Measurements from ENCODE around the gene DAZL. TPM values are rescaled to one million over a fixed set of nuclear protein-coding genes. Genes with fewer than 3 reads are reported as not detected.

DAZL gene
- polyA plus RNA-seq, 1 of the 3 experiments (the other 2 are of a cell fraction): not detected

- TF ChIP-seq, protein P1, sequence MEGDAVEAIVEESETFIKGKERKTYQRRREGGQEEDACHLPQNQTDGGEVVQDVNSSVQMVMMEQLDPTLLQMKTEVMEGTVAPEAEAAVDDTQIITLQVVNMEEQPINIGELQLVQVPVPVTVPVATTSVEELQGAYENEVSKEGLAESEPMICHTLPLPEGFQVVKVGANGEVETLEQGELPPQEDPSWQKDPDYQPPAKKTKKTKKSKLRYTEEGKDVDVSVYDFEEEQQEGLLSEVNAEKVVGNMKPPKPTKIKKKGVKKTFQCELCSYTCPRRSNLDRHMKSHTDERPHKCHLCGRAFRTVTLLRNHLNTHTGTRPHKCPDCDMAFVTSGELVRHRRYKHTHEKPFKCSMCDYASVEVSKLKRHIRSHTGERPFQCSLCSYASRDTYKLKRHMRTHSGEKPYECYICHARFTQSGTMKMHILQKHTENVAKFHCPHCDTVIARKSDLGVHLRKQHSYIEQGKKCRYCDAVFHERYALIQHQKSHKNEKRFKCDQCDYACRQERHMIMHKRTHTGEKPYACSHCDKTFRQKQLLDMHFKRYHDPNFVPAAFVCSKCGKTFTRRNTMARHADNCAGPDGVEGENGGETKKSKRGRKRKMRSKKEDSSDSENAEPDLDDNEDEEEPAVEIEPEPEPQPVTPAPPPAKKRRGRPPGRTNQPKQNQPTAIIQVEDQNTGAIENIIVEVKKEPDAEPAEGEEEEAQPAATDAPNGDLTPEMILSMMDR (IDR thresholded peaks at IDR 0.05): no peak
- no peak for TF ChIP-seq FOSL2 (IDR thresholded peaks at IDR 0.05; ENCODE audit: borderline replicate concordance, low read depth)
- no peak for TF ChIP-seq EZH2phosphoT487 (IDR thresholded peaks at IDR 0.05; ENCODE audit: borderline replicate concordance, low read depth)
- TF ChIP-seq FOXJ3 (CRISPR knock-in tag; IDR thresholded peaks at IDR 0.05): no peak
- no peak overlapping the region for H3K9ac ChIP-seq
- 47% methylated on average over 3 of the region's 3 CpGs for WGBS (ENCODE audit: low lambda C conversion rate)
- H3K4me1 ChIP-seq (ENCODE audit: control insufficient read depth in 1 of 2, insufficient read depth in 2 of 2, low read depth in 1 of 2, low read length in 1 of 2): no peaks in the 10 kb centered on the region; a peak in 1 of 4 replicates
- no peaks in the 10 kb centered on the region for H4K20me1 ChIP-seq (ENCODE audit: insufficient read depth)
- DNase-seq: no peak
- POLR2A ChIA-PET: no interaction called here
- H3K9me3 ChIP-seq: no peaks in the 10 kb centered on the region
- CTCF ChIA-PET: interaction anchor here (1.0 to 2.1 kb wide), 4 partner anchors 9 to 1246 kb away, joined by 3 to 5 read pairs (median 3); no protein-coding TSS in a partner anchor
- no peak overlapping the region for H3K4me2 ChIP-seq
- H2AFZ ChIP-seq (ENCODE audit: low read depth): no peak overlapping the region
- H3K27ac ChIP-seq (ENCODE audit: low read depth in 2 of 2, low read length in 1 of 2): no peak overlapping the region
- H3K4me3 ChIP-seq (ENCODE audit: low read depth in 2 of 2, low read length in 1 of 2): no peak overlapping the region
- H3K79me2 ChIP-seq (ENCODE audit: insufficient read depth): no peaks in the 10 kb centered on the region
- H3K9me2 ChIP-seq: no peaks in the 10 kb centered on the region
- H3F3A ChIP-seq (replicated peaks; ENCODE audit: insufficient read depth): no peaks in the 10 kb centered on the region
- no peaks in the 10 kb centered on the region for H3K27me3 ChIP-seq (ENCODE audit: insufficient read depth)
- H3K36me3 ChIP-seq (replicated peaks in 1 of 2; ENCODE audit: control insufficient read depth in 1 of 2, insufficient read depth in 2 of 2, low read length in 1 of 2): no peaks in the 10 kb centered on the region
Measured at GRCh38 chr3:16595778-16596177, 9.4 kb downstream of the DAZL start.

DNA sequence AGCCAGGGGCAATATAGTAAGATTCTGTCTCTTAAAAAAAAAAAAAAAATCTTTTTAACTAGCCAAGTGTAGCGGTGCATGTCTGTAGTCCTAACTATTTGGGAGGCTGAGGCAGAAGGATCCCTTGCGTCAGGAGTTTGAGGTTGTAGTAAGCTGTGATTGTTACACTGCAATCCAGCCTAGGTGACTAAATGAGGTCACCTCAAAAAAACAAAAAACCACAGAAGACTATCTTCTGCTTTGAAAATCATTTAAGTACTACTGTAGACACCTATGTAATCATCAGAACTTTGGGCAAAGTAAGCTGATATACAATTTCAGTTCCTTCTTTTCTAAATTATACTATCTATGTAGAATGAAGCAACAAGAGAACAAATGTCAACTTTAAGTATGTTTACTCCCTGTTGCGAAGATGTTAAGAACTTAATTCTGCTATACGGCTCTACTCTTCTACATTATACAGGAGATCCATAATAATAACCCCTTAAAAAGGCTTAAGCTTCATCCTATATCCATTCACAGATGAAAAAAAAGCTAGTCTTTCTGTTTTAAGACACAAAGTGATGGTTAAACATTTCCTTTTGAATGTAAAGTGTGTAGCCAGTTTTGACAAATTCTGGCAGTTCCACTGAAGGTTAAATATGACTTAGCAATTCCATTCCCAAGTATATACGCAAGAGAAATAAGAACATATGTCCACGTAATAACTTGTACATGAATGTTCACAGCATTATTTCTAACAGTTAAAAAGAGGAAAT lies 15.2 kb downstream of the DAZL start:
- ChIA-PET POLR2A (no interaction called here), CTCF (no interaction called here)
- Histone ChIP-seq H3K36me3 (replicated peaks in 1 of 2; ENCODE audit: control insufficient read depth in 1 of 2, insufficient read depth in 2 of 2, low read length in 1 of 2) (no peaks in the 10 kb centered on the region), H3K9me2 (no peaks in the 10 kb centered on the region), H3K9ac (no peak overlapping the region), H3K79me2 (ENCODE audit: insufficient read depth) (no peaks in the 10 kb centered on the region), H3K4me2 (no peak overlapping the region), H2AFZ (ENCODE audit: low read depth) (no peak overlapping the region), H3K9me3 (no peaks in the 10 kb centered on the region), H3K27me3 (ENCODE audit: insufficient read depth) (no peaks in the 10 kb centered on the region), H4K20me1 (ENCODE audit: insufficient read depth) (no peaks in the 10 kb centered on the region), H3K27ac (ENCODE audit: low read depth in 2 of 2, low read length in 1 of 2) (no peak overlapping the region), H3K4me3 (ENCODE audit: low read depth in 2 of 2, low read length in 1 of 2) (no peak overlapping the region), H3F3A (replicated peaks; ENCODE audit: insufficient read depth) (no peaks in the 10 kb centered on the region), H3K4me1 (ENCODE audit: control insufficient read depth in 1 of 2, insufficient read depth in 2 of 2, low read depth in 1 of 2, low read length in 1 of 2) (no peaks in the 10 kb centered on the region)
- 90% methylated on average over 6 of the region's 6 CpGs for WGBS (ENCODE audit: low lambda C conversion rate)
- no peak for DNase-seq
- TF ChIP-seq TCF12 (IDR thresholded peaks at IDR 0.05) (no peak), GATA2 (CRISPR knock-in tag; IDR thresholded peaks at IDR 0.05) (no peak), RCOR1 (IDR thresholded peaks at IDR 0.05; ENCODE audit: low read length) (no peak), USF2 (IDR thresholded peaks at IDR 0.05; ENCODE audit: borderline replicate concordance, low read depth, low read length) (no peak), EZH2phosphoT487 (IDR thresholded peaks at IDR 0.05; ENCODE audit: borderline replicate concordance, low read depth) (no peak), FOSL2 (IDR thresholded peaks at IDR 0.05; ENCODE audit: borderline replicate concordance, low read depth) (no peak), CHD2 (IDR thresholded peaks at IDR 0.05; ENCODE audit: low read length, partially characterized antibody) (no peak), NFIC (IDR thresholded peaks at IDR 0.05; ENCODE audit: borderline replicate concordance) (no peak), JUND (IDR thresholded peaks at IDR 0.05) (no peak)
- TF ChIP-seq, protein P2, sequence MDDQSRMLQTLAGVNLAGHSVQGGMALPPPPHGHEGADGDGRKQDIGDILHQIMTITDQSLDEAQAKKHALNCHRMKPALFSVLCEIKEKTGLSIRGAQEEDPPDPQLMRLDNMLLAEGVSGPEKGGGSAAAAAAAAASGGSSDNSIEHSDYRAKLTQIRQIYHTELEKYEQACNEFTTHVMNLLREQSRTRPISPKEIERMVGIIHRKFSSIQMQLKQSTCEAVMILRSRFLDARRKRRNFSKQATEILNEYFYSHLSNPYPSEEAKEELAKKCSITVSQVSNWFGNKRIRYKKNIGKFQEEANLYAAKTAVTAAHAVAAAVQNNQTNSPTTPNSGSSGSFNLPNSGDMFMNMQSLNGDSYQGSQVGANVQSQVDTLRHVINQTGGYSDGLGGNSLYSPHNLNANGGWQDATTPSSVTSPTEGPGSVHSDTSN (IDR thresholded peaks at IDR 0.05): no peak

Measured in SK-N-SH (cell line).